ENCODE measurements around the gene KLKB1.

- TF ChIP-seq POLR2A (IDR thresholded peaks at IDR 0.05) = no peak
- no peak for TF ChIP-seq CTCF (IDR thresholded peaks at IDR 0.05)
- no peak for TF ChIP-seq EP300 (IDR thresholded peaks at IDR 0.05)
Observed at GRCh38 chr4:186205156-186205555, 22.2 kb upstream of the KLKB1 start.

All from tibial nerve (tissue), 4 donors.